ENCODE data around the gene NXNL2.

The NXNL2 gene

DNA sequence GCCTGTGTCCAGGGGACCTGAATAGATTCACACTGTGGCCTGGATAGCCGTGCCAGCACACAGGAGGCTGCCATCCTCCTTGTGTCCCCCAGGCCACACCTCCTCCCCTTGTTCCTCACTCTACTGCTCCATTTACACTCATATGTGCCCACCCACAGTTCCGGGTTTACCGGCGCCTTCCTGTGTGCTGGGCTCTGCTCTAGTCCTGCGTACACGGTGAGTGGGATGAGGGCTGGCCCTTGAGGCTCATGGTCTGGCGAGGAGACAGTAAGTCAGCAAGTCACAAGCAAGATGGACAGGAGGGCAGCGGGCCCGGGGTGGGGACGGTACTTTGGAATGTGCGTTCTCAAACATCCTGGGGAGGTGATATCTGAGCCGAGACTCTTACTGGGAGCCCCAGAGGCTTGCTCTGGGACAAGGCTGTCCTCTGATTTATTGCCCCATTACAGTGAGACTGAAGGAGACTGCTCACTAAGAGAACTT lies 32.4 kb upstream of the NXNL2 start:
- TF ChIP-seq, protein P1, sequence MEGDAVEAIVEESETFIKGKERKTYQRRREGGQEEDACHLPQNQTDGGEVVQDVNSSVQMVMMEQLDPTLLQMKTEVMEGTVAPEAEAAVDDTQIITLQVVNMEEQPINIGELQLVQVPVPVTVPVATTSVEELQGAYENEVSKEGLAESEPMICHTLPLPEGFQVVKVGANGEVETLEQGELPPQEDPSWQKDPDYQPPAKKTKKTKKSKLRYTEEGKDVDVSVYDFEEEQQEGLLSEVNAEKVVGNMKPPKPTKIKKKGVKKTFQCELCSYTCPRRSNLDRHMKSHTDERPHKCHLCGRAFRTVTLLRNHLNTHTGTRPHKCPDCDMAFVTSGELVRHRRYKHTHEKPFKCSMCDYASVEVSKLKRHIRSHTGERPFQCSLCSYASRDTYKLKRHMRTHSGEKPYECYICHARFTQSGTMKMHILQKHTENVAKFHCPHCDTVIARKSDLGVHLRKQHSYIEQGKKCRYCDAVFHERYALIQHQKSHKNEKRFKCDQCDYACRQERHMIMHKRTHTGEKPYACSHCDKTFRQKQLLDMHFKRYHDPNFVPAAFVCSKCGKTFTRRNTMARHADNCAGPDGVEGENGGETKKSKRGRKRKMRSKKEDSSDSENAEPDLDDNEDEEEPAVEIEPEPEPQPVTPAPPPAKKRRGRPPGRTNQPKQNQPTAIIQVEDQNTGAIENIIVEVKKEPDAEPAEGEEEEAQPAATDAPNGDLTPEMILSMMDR (IDR thresholded peaks at IDR 0.05; ENCODE audit: low read depth, low read length, missing control alignments) = no peak

DNA sequence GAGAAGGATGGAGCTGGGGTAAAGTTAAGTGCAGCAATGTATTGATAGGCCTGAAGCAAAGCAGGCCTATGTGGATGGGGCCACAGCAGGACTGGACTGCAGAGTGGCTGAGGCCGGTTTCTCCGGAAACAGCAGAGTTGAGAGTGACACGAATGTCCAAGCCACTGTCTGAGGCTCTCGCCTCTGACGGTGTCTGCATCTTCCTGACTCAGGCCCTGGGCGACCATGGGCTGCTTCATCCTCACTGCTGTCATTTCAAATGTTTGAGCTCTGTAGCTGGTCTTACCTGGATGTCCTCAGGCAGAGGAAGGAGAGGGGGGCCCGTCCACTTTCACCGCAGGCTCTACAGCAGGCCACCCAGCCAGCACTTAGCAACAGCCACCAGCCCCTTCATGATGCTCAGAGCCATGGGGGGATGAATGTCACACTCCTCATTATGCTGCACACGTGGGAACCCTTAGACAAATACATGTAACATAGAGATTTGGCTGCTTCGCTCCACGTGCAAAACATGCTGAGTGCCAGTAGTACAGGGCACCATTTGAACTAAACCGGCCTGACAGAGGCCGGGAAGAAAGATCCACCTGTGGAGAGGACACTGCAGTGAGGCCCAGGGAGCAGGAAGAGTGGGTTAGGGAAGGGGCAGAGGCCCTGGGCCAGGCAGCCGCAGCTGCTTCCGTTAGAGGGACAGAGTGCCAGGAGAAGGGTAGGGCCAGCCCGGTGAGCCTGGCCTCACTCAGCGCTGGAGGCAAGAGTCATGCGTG lies 31.7 kb upstream of the NXNL2 start:
- no peak for DNase-seq (ENCODE audit: extremely low read depth, low read depth)
- H3K4me3 ChIP-seq (replicated peaks; ENCODE audit: low read depth, low read length) = no peak overlapping the region
- TF ChIP-seq, protein P1 (IDR thresholded peaks at IDR 0.05; ENCODE audit: low read depth, low read length, missing control alignments) = no peak

More for the DNA sequence above, 32.4 kb upstream of the NXNL2 start:
- DNase-seq (ENCODE audit: extremely low read depth, low read depth) = no peak
- no peak overlapping the region for H3K4me3 ChIP-seq (replicated peaks; ENCODE audit: low read depth, low read length)

DNA sequence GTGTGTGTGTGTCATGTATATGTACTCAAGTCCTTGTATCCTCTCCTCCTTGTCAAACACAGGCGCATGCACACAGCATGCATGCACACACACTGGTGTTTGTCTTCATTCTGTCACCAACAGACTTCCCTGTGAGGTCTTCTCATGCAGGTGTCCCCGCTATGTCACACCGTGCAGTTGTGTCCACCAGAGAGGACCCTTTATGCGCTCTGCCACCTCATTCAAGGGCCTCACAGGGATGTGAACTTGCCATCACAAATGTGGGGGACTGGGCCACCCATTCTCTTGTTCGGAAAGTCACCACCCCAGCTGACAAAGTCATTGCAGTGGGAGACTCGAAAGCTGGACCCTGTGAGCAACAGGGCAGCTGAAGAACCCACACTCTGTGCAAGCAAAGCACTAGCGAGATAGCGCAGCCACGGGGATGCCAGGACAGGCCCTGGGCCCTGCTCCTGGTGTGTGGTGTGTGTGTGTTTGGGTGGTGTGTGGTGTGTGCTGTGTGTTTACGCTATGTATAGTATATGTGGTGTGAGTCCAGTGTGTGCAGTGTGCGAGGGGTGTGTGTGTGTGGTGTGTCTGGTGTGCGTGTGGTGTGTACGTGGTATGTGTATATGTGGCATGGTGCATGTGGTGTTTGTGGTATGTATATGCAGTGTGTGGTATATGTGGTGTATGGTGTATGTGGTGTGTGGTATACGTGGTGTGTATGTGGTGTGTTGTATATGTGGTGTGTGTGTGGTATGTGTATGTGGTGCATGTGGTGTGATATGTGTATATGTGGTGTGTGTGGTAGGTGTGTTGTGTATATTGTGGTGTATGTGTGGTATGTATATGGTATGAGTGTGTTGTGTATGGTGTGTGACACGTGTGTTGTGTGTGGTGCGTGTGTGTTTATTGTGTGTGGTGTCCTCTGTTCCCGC lies 30.9 kb upstream of the NXNL2 start:
- no peak for DNase-seq (ENCODE audit: extremely low read depth, low read depth)
- TF ChIP-seq, protein P1 (IDR thresholded peaks at IDR 0.05; ENCODE audit: low read depth, low read length, missing control alignments) = no peak
- H3K4me3 ChIP-seq (replicated peaks; ENCODE audit: low read depth, low read length) = no peak overlapping the region

DNA sequence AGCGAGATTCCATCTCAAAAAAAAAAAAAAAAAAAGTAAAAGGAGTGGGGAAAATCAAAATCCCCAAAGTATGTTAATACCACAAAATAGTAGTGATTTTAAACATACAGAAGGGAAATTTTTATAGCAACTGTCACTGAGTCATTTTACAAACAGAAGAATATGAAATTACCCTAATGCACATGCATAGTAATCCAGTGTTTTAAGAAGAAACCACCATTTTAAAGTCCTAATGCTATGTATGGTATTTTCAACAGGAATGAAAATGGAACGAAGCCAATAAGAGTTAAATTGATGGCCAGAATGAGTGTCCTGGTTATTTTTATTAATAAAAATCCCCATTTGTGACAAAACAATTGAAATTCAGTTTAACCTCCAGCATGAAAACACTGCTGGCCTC lies 26.7 kb upstream of the NXNL2 start:
- no peak for DNase-seq (ENCODE audit: extremely low read depth, low read depth)
- TF ChIP-seq, protein P1 (IDR thresholded peaks at IDR 0.05; ENCODE audit: low read depth, low read length, missing control alignments) = no peak
- H3K4me3 ChIP-seq (replicated peaks; ENCODE audit: low read depth, low read length) = no peak overlapping the region

DNA sequence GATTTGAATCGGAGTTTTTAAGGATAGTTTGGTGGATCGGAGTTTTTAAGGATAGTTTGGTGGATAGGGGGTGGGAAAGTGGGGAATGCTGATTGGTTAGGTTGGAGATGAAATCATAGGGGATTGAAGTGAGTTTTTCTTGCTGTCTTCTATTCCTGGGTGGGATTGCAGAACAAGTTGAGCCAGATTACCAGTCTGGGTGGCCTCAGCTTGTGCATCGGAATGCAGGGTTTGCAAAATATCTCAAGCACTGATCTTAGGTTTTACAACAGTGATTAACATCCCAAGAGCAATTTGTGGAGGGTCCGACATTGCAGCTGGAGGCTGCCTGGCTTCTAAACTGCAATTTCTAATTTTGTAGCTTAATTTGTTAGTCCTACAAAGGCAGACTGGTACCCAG lies 23.1 kb upstream of the NXNL2 start:
- H3K4me3 ChIP-seq (replicated peaks; ENCODE audit: low read depth, low read length) = no peak overlapping the region
- TF ChIP-seq, protein P1 (IDR thresholded peaks at IDR 0.05; ENCODE audit: low read depth, low read length, missing control alignments) = no peak
- no peak for DNase-seq (ENCODE audit: extremely low read depth, low read depth)

DNA sequence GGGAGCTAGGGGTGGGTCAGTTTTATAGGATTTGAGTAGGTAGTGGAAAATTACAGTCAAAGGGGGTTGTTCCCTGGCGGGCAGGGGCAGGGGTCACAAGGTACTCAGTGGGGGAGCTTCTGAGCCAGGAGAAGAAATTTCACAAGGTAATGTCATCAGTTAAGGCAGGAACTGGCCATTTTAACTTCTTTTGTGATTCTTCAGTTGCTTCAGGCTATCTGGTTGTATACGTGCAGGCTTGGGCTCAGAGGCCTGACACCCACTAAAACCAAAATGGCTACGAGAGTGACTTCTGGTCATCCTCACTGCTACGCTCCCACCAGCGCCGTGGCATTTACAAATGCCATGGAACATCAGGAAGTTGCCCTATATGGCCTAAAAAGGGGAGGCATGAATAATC lies 20.7 kb upstream of the NXNL2 start:
- TF ChIP-seq, protein P1 (IDR thresholded peaks at IDR 0.05; ENCODE audit: low read depth, low read length, missing control alignments) = no peak
- no peak for DNase-seq (ENCODE audit: extremely low read depth, low read depth)
- no peak overlapping the region for H3K4me3 ChIP-seq (replicated peaks; ENCODE audit: low read depth, low read length)
